GM19035 (cell line): Measurements from ENCODE around the gene PIGL.
"Not testable (repeated sequence)": the region's sequence is repeated elsewhere in the genome, so short reads cannot be mapped to it uniquely, and the experiment has no call there.

Source experiments
- ATAC-seq: cut with Tn5 transposase; IDR thresholded peaks from one replicate; pipeline ENCODE4 v1.9.1; 2021; ENCODE audit not compliant: unreplicated experiment

The PIGL gene

GRCh38 chr17:16216341-16217001 is 539 bp upstream of the PIGL start:
- not testable (repeated sequence) for ATAC-seq

GRCh38 chr17:16222406-16222805 is 5.4 kb downstream of the PIGL start:
- ATAC-seq = no peak

DNA sequence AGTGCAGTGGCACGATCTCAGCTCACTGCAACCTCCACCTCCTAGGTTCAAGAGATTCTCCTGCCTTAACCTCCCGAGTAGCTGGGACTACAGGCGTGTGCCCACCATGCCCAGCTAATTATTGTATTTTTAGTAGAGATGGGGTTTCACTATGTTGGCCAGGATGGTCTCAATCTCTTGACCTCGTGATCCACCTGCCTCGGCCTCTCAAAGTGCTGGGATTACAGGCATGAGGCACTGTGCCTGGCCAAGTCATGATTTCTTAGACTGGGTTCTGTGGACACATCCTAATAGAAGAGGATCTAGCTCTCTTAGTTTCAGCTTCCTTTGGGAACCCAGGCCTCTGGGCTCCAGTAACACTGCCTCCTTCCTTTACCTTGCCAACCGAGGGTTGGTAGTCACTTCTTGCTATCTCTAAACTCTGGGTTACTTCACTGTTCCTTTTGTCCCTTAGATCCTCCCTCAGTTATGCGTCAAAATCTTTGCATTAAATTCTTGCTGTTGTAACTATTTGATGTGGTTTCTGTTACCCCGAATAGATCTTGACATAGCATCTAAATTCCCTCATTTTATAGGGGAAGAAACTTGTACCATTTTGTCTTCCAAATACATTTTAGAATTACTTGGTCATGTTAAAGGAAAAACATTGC is 13.0 kb downstream of the PIGL start:
- ATAC-seq = not testable (repeated sequence)

GRCh38 chr17:16232391-16232790 is 15.4 kb downstream of the PIGL start:
- ATAC-seq = no peak

GRCh38 chr17:16239931-16240330 is 22.9 kb downstream of the PIGL start:
- no peak for ATAC-seq

DNA sequence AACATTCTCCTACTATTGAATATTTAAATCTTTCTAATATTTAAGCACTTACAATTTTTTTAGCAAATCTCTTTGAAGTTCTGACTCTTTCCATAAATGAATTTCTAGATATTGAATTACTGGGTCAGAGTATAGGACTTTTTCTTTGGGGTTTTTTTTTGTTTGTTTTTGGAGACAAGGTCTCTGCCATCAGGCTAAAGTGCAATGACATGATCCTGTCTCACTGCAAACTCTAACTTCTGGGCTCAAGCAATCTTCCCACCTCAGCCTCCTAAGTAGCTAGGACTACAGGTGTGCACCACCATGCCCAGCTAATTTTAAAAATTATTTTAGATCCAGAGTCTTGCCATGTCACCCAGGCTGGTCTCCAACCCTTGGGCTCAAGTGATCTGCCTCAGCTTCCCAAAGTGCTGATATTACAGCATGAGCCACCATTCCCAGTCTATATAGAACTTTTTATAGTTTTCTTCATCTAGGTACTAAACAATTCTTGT is 24.9 kb downstream of the PIGL start:
- no peak for ATAC-seq

- no peak for ATAC-seq
Observed at GRCh38 chr17:16243385-16243784, 26.4 kb downstream of the PIGL start.

DNA sequence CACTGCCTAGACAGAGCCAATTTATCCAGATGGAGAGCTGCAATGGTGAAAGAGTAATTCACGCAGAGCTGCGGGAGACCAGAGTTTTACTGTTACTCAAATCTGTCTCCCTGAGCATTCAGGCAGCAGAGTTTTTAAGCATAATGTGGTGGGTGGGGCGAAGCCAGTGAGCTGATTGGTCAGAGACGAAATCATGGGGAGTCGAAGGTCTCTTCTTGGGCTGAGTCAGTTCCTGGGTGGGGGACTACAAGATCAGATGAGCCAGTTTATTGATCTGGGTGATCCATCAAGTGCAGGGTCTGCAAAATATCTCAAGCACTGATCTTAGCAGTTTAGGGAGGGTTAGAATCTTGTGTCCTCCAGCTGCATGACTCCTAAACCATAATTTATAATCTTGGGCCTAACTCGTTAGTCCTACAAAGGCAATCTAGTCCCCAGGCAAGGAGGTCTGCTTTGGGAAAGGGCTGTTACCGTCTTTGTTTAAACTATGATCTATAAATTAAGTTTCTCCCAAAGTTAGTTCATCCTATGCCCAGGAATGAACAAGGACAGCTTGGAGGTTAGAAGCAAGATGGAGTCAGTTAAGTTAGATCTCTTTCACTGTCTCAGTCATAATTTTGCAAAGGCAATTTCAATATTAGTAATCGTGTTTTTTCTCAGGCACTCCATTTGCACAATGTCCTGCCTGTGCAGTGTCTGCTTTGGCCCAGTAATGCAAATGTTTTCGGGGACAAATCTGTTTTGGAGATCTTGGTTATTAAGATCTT is 27.0 kb downstream of the PIGL start:
- ATAC-seq = no peak

- no peak for ATAC-seq
Observed at GRCh38 chr17:16247586-16247984, 30.6 kb downstream of the PIGL start.

- ATAC-seq = no peak
Observed at GRCh38 chr17:16250635-16251034, 33.6 kb downstream of the PIGL start.

- ATAC-seq = no peak
Observed at GRCh38 chr17:16251043-16251442, 34.0 kb downstream of the PIGL start.

DNA sequence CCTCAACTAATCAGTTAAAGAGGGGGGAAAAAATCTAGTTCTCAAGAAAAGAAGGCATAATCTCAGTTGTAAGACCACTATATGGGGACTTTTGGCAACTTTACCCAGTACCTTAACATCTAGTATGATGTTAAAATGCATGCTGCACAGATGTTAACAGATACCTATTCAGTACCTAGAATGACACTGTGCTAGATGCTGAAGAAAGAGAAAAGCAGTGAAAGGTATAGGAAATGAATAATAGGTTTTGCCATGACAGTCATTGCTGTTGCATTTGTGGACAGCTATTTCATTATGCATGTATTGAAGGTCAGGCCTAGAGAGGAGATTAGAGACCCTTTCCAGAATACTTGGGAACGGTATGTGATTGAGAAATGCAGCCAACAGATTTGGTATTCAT is 34.5 kb downstream of the PIGL start:
- no peak for ATAC-seq

- ATAC-seq = no peak
Observed at GRCh38 chr17:16254773-16255400, 37.9 kb downstream of the PIGL start.

DNA sequence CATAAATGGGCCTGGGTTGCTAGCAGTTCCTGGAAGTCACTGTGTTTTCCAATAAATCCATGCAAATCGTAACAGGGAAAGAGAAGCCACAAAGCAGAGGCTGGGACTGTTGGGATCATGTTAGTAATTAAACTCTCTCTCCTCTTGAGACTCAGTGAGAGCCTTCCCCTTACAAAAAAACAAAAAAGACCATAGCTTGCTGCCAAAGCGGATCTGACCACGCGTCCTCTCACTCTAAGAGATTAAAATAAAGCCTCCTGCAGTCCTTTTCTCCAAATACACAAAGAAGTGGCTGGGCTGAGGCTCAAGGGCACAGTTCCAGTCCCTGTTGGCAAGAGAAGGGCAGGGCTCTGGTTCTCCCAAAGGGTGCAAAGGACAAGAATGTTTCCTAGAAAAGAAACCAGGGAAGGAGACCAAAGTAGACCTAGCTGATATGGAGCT is 38.5 kb downstream of the PIGL start:
- no peak for ATAC-seq

GRCh38 chr17:16258901-16259300 is 41.9 kb downstream of the PIGL start:
- ATAC-seq = no peak

DNA sequence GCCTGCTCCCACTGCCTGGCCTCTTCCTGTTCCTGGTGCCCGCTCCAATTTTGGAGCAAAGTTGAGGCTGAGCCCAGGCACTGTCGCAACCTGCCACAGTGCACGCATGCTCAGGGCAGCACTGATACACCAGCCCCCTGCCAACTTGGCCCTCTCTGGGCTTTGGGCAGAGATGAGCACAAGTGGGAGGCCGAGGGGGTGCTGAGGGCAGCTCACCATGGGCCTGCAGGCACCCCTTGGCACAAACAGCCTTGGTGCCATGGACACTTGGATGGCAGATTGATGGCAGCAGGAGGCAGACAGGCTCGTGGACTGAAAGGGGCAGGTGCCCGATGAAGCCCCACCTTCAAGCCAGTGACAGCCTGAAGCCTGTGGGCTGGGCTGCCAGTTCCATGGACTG is 42.9 kb downstream of the PIGL start:
- no peak for ATAC-seq

GRCh38 chr17:16261049-16261448 is 44.0 kb downstream of the PIGL start:
- no peak for ATAC-seq

DNA sequence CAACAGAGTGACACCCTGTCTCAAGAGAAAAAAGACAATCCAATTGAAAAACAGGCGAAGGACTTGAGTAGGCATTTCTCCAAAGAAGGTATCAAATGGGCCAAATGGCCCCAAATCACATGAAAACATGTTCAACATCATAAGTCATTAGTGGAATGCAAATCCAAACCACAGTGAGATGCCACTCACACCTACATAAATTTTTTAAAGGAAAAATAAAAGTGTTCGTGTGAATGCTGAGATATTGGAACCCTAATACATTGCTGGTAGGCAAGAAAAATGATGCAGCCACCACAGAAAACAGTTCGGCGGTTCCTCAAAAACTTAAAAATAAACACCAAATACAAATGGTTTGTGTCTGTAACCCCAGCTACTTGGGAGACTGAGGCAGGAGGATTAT is 45.2 kb downstream of the PIGL start:
- no peak for ATAC-seq

GRCh38 chr17:16267174-16267573 is 50.2 kb downstream of the PIGL start:
- no peak for ATAC-seq

DNA sequence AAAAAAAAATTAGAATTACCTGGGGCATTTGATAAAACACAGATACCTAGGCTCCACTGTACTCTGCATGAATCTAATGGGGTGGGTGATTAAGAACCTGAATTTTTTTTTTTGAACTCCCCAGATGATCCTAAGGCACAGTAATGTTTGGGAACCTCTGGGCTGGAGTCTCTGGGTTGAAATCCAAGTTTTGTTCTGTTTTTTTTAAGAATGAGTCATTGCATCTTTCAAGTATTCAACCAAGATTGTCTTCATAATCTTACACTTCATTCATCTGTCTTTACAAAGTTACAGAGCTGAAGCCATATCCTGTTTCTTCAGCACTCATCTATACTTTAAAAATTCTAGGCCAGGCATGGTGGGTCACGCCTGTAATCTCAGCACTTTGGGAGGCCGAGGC is 52.6 kb downstream of the PIGL start:
- ATAC-seq = no peak

GRCh38 chr17:16272111-16272840 is 55.3 kb downstream of the PIGL start:
- no peak for ATAC-seq
